Panc1 (cell line): ENCODE data around the gene INPP5D. TPM values are rescaled to one million over a fixed set of nuclear protein-coding genes. Genes with fewer than 3 reads are reported as not detected.

ENCODE experiments used
- ATAC-seq: fragments of 200-7000 bp; cut with Tn5 transposase; 2 replicates; pipeline ENCODE4 v1.9.1; 2020; ENCODE audit warnings: mild to moderate bottlenecking, moderate library complexity
- BruUV-seq: library from RNA; stranded (reverse); fragments of 400-500 nt; replicated peaks from 2 replicates; lab custom pipeline; 2021; lab: Mats Ljungman, UMichigan
- CTCF ChIA-PET: fragments of 300-600 bp; sonication (Branson Sonifier 250); formaldehyde crosslinking; loops from one replicate; lab custom pipeline; 2022; ENCODE audit warnings: antibody characterized with exemption; lab: Charles Lee
- POLR2A ChIA-PET: fragments of 300-600 bp; sonication (Branson Sonifier 250); formaldehyde crosslinking; loops from one replicate; lab custom pipeline; 2022; ENCODE audit warnings: antibody characterized with exemption; lab: Charles Lee
- DNase-seq: peaks from one replicate; pipeline ENCODE4 v3.0.0-alpha.2; 2010; ENCODE audit warnings: low read depth, low spot score
- H3K27ac ChIP-seq: 2 replicates; pipeline ENCODE4 v1.5.1; 2011; ENCODE audit warnings: mild to moderate bottlenecking, low read length, inconsistent platforms
- H3K27me3 ChIP-seq: fragments of 200-500 bp; sonication (Bioruptor generic); 2 replicates; pipeline ENCODE4 v1.6.0; 2014; ENCODE audit warnings: low read length, inconsistent platforms; ENCODE audit not compliant: control insufficient read depth, insufficient read depth
- H3K36me3 ChIP-seq: fragments of 200-500 bp; sonication (Bioruptor generic); 2 replicates; pipeline ENCODE4 v1.5.1; 2014; ENCODE audit warnings: inconsistent platforms, mild to moderate bottlenecking, low read length, moderate library complexity; ENCODE audit not compliant: control insufficient read depth, insufficient read depth
- H3K4me1 ChIP-seq: 2 replicates; pipeline ENCODE4 v1.5.1; 2011; ENCODE audit warnings: inconsistent platforms, mild to moderate bottlenecking, low read length, moderate library complexity; ENCODE audit not compliant: control insufficient read depth, insufficient read depth
- H3K4me3 ChIP-seq, 2 experiments: 2 replicates each; pipeline ENCODE4 v1.5.1; 2011 to 2012; ENCODE audit warnings: low read depth in 2 of 2, low read length in 2 of 2, mild to moderate bottlenecking in 2 of 2, inconsistent platforms in 1 of 2, moderate library complexity in 1 of 2
- H3K9me3 ChIP-seq: fragments of 200-500 bp; sonication (Bioruptor generic); 2 replicates; pipeline ENCODE4 v1.5.1; 2014; ENCODE audit warnings: low read depth, mild to moderate bottlenecking, inconsistent platforms, low read length, moderate library complexity; ENCODE audit not compliant: control insufficient read depth, insufficient read depth
- CTCF ChIP-seq: fragments of 450-650 bp; IDR thresholded peaks from 2 replicates; pipeline ENCODE4 v1.5.1; 2017; ENCODE audit warnings: mild to moderate bottlenecking
- POLR2AphosphoS5 ChIP-seq: IDR thresholded peaks from 2 replicates; pipeline ENCODE4 v1.6.1; 2012; ENCODE audit warnings: mild to moderate bottlenecking, low read depth, low read length, moderate library complexity
- REST ChIP-seq, 2 experiments: IDR thresholded peaks; 2 replicates each; pipeline ENCODE4 v1.6.1; 2011 to 2012; ENCODE audit warnings: low read depth in 2 of 2, control low read depth in 1 of 2, low read length in 1 of 2, mild to moderate bottlenecking in 1 of 2, moderate library complexity in 1 of 2; ENCODE audit not compliant: insufficient read depth in 1 of 2
- SIN3A ChIP-seq: IDR thresholded peaks from 2 replicates; pipeline ENCODE4 v1.6.1; 2012; ENCODE audit warnings: low read depth, mild to moderate bottlenecking, low read length, moderate library complexity, borderline replicate concordance; ENCODE audit not compliant: insufficient read depth
- TCF7L2 ChIP-seq: IDR thresholded peaks from 2 replicates; pipeline ENCODE4 v1.6.1; 2011; ENCODE audit warnings: mild to moderate bottlenecking, low read depth, low read length, inconsistent platforms
- in situ Hi-C: cut with HindIII; loops from 2 replicates; pipeline ENCODE4 v1.10.0; 2016; ENCODE audit warnings: low sequenced_read_pairs, low pct_unique_long_range_greater_than_20kb
- intact Hi-C: fragments of 100-400 bp; cut with micrococcal nuclease; formaldehyde crosslinking; loops from one replicate; pipeline ENCODE4 v1.10.0; 2022; ENCODE audit not compliant: unreplicated experiment
- total RNA-seq: library from RNA; stranded (reverse); gene quantifications from one replicate; pipeline ENCODE4 v1.2.1, GENCODE V29; 2021; ENCODE audit not compliant: unreplicated experiment

INPP5D gene
- total RNA-seq, 1 experiment from 2014 or later: 0.39 TPM

GRCh38 chr2:233173115-233173514, 113.0 kb downstream of the INPP5D start:
- no peak for DNase-seq
- Histone ChIP-seq H3K4me1 (no peaks in the 10 kb centered on the region), H3K4me3 (no peak overlapping the region), H3K36me3 (no peaks in the 10 kb centered on the region), H3K27ac (no peak overlapping the region), H3K27me3 (no peaks in the 10 kb centered on the region), H3K9me3 (no peaks in the 10 kb centered on the region)
- BruUV-seq: no TSS peak
- TF ChIP-seq POLR2AphosphoS5: no peak
- TF ChIP-seq CTCF: no peak
- TF ChIP-seq REST (IDR thresholded peaks at IDR 0.05; ENCODE audit: insufficient read depth in 1 of 2, low read depth in 2 of 2, low read length in 1 of 2): no peak
- no peak for TF ChIP-seq SIN3A
- TF ChIP-seq TCF7L2: no peak
- intact Hi-C loops (no loop called here), in situ Hi-C loops (no loop called here)
- POLR2A ChIA-PET: interaction anchor here (0.6 kb wide), 1 partner anchor 300 kb away, joined by 3 read pairs; no protein-coding TSS in a partner anchor
- no peak for ATAC-seq
- CTCF ChIA-PET: no interaction called here

- no peak for ATAC-seq
- TF ChIP-seq SIN3A (no peak), POLR2AphosphoS5 (no peak), CTCF (no peak), REST (IDR thresholded peaks at IDR 0.05; ENCODE audit: insufficient read depth in 1 of 2, low read depth in 2 of 2, low read length in 1 of 2) (no peak), TCF7L2 (no peak)
- in situ Hi-C loops: no loop called here
- H3K27me3 ChIP-seq: no peaks in the 10 kb centered on the region
- ChIA-PET CTCF (no interaction called here), POLR2A (no interaction called here)
- intact Hi-C loops: no loop called here
- BruUV-seq: no TSS peak
- no peak for DNase-seq
- no peaks in the 10 kb centered on the region for H3K36me3 ChIP-seq
- 0 out of 2 replicates have a peak, but pooled peaks cover 4% of the 10 kb centered on the region for H3K4me1 ChIP-seq
- no peak overlapping the region for H3K4me3 ChIP-seq
- no peaks in the 10 kb centered on the region for H3K9me3 ChIP-seq
- no peak overlapping the region for H3K27ac ChIP-seq
Measured at GRCh38 chr2:233174137-233174536, 114.0 kb downstream of the INPP5D start.
